IPS-18a (cell line): ENCODE results near the gene SNX2.

ENCODE experiments used
- H3K27ac ChIP-seq: one replicate; pipeline ENCODE4 v1.5.1; 2013; ENCODE audit warnings: low read length
- H3K27me3 ChIP-seq: one replicate; pipeline ENCODE4 v1.6.1; 2013; ENCODE audit warnings: mild to moderate bottlenecking, low read length; ENCODE audit not compliant: control insufficient read depth, insufficient read depth
- H3K36me3 ChIP-seq: one replicate; pipeline ENCODE4 v1.6.1; 2013; ENCODE audit warnings: low read depth, low read length; ENCODE audit not compliant: control insufficient read depth
- H3K4me1 ChIP-seq: one replicate; pipeline ENCODE4 v1.6.1; 2013; ENCODE audit warnings: low read depth, low read length; ENCODE audit not compliant: control insufficient read depth
- H3K4me3 ChIP-seq: one replicate; pipeline ENCODE4 v1.5.1; 2013; ENCODE audit warnings: low read length
- H3K9ac ChIP-seq: one replicate; pipeline ENCODE4 v1.6.1; 2013; ENCODE audit warnings: mild to moderate bottlenecking, low read length, moderate library complexity
- H3K9me3 ChIP-seq: one replicate; pipeline ENCODE4 v1.6.1; 2013; ENCODE audit warnings: low read depth, low read length; ENCODE audit not compliant: control insufficient read depth

The SNX2 gene

DNA sequence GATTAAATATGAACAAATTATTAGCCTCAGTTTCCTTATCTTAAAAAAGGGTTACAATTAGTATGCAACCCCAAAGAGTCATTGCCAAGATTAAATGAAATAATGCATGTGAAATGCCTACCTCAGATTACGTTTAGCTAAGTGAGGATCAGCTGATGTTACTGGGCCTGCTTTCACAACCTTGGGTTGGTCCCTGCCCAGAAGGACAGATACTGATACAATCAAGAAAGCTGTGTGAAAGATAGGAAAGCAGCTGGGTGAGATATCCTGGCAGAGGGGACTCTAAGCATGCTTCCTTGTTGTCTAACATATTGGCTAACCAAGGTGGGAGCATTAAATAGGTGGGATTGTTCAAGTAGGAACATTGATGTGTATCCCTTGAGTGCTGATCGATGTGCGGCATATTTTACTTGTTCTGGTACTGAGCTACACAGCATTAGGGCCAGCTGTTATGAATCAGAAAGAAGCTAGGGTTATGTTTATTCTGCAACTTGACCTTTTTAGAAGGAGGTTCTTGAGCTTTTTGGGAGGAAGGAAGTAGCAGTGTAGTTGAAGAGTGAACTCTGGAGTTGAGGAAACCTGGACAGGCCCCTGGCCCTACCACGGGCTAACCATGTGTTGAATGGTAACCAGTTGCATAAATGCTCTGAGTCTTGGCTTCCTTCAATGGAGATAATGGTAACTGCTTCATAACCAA lies 99.4 kb downstream of the SNX2 start:
- no peak overlapping the region for H3K27ac ChIP-seq
- H3K4me1 ChIP-seq, result peaks cover 14% of the 10 kb centered on the region
- H3K9me3 ChIP-seq, result no peaks in the 10 kb centered on the region
- no peaks in the 10 kb centered on the region for H3K36me3 ChIP-seq
- H3K27me3 ChIP-seq, result no peaks in the 10 kb centered on the region
- no peak overlapping the region for H3K9ac ChIP-seq
- H3K4me3 ChIP-seq, result no peak overlapping the region

DNA sequence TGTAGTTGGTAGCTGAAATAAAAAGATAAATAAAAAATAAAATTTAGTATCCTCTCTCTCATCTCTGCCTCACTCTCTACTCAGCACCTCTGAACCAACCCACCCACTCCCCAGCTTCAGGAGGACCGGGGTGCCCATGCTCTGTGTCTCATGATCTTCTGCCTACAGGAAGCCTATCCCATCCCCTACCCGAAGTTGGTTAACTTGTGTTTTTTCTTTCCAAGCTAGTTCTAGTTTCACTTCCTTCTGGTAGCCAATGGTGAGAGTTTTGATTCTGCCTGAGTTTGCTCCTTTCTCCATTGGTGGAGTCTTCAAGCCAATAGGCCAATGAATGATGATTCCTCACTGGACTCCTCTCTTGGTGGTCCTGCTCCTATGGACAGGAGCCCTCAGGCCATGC lies 102.6 kb downstream of the SNX2 start:
- no peak overlapping the region for H3K27ac ChIP-seq
- H3K9me3 ChIP-seq, result no peaks in the 10 kb centered on the region
- peaks cover 3% of the 10 kb centered on the region for H3K4me1 ChIP-seq
- H3K9ac ChIP-seq, result no peak overlapping the region
- no peak overlapping the region for H3K4me3 ChIP-seq
- H3K27me3 ChIP-seq, result no peaks in the 10 kb centered on the region
- no peaks in the 10 kb centered on the region for H3K36me3 ChIP-seq

DNA sequence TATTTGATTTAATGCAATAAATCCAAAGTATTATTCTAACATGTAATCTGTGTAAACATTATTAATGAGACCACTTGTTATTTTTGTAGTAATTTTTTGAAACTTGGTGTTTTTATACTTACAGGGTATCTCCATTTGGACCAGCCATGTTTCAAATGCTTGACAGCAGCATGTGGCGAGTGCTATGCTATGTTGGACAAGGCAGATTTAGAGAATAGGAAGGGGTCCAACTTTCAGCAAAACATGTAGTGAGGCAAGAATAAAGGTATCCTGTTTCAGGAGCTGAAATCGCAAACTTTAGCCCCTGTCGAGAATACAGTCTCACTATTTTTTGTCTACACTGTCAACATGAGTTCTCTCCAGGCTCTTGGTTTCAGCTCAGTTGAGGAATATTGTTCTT lies 104.2 kb downstream of the SNX2 start:
- no peak overlapping the region for H3K27ac ChIP-seq
- H3K36me3 ChIP-seq, result no peaks in the 10 kb centered on the region
- H3K4me3 ChIP-seq, result no peak overlapping the region
- no peaks in the 10 kb centered on the region for H3K9me3 ChIP-seq
- no peaks in the 10 kb centered on the region for H3K27me3 ChIP-seq
- peaks cover 3% of the 10 kb centered on the region for H3K4me1 ChIP-seq
- H3K9ac ChIP-seq, result no peak overlapping the region
